Upper lobe of left lung (tissue), 4 donors: ENCODE results near the gene CLMN.

Experiments
- POLR2A ChIP-seq, 4 donors: fragments of 450-650 bp; IDR thresholded peaks; one replicate each; pipeline ENCODE4 v1.5.1; 2016 to 2017; ENCODE audit warnings: antibody characterized with exemption in 4 of 4, mild to moderate bottlenecking in 2 of 4
- POLR2AphosphoS5 ChIP-seq, 2 donors: sonication (generic); formaldehyde crosslinking; IDR thresholded peaks; one replicate each; pipeline ENCODE4 v1.5.1; 2017; ENCODE audit warnings: antibody characterized with exemption in 2 of 2
- TF ChIP-seq, protein P1 (sequence below), 6 experiments: fragments of 450-650 bp in 4 of 6; fragments of 200-600 bp in 2 of 6; sonication (generic) in 2 of 6; IDR thresholded peaks; one replicate each; pipeline ENCODE4 v1.5.1; 2016 to 2019; ENCODE audit warnings: antibody characterized with exemption in 6 of 6

DNA sequence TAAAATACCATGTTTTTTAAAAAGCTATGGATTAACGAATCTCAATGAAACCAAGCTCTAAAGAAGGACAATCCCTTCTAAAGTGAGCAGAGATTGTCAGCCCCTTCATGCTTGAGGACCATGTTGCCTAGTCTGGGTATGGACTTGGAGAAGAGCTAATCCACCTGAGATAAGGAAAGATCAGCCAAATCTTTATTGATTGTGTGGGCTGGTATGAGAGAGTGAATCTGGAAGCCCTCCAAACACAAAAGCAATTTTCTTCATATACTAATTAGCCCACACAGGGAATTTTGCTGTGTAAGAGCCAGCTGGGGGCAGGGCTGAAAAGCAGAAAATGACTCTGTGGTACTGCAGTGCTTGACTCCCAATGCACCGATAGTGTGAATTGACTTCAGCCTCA, 115.0 kb downstream of the CLMN start:
- TF ChIP-seq, protein P1, sequence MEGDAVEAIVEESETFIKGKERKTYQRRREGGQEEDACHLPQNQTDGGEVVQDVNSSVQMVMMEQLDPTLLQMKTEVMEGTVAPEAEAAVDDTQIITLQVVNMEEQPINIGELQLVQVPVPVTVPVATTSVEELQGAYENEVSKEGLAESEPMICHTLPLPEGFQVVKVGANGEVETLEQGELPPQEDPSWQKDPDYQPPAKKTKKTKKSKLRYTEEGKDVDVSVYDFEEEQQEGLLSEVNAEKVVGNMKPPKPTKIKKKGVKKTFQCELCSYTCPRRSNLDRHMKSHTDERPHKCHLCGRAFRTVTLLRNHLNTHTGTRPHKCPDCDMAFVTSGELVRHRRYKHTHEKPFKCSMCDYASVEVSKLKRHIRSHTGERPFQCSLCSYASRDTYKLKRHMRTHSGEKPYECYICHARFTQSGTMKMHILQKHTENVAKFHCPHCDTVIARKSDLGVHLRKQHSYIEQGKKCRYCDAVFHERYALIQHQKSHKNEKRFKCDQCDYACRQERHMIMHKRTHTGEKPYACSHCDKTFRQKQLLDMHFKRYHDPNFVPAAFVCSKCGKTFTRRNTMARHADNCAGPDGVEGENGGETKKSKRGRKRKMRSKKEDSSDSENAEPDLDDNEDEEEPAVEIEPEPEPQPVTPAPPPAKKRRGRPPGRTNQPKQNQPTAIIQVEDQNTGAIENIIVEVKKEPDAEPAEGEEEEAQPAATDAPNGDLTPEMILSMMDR (IDR thresholded peaks at IDR 0.05) = no peak
- TF ChIP-seq POLR2A (IDR thresholded peaks at IDR 0.05) = no peak
- TF ChIP-seq POLR2AphosphoS5 (IDR thresholded peaks at IDR 0.05) = no peak
